Spleen (tissue), 7 donors: ENCODE data around the gene RPAIN.

Experiments used
- CTCF ChIP-seq, 11 experiments: fragments of 200-600 bp in 7 of 11; fragments of 450-650 bp in 4 of 11; sonication (generic) in 4 of 11; IDR thresholded peaks in 8 of 11; conservative IDR thresholded peaks in 3 of 11; 1 replicate in 7 of 11; 2 replicates in 4 of 11; pipeline versions ENCODE4 v1.4.0 to v1.8.0; 2016 to 2021; ENCODE audit warnings: antibody characterized with exemption in 11 of 11, inconsistent platforms in 4 of 11, mild to moderate bottlenecking in 1 of 11
- POLR2A ChIP-seq, 3 donors: fragments of 450-650 bp; IDR thresholded peaks; one replicate each; pipeline ENCODE4 v1.5.1; 2017; ENCODE audit warnings: antibody characterized with exemption in 3 of 3, mild to moderate bottlenecking in 1 of 3
- POLR2AphosphoS5 ChIP-seq, 3 donors: sonication (generic); formaldehyde crosslinking; IDR thresholded peaks; one replicate each; pipeline ENCODE4 v1.5.1; 2017; ENCODE audit warnings: antibody characterized with exemption in 3 of 3
- donor health status: DM: no; HTN: no; CAD: no; lungs with moderate emphysema.
- donor health status: DM: no; HTN: no; CAD: no.
- donor health status: DM: no; HTN: no; CAD: no.

GRCh38 chr17:5391678-5392077 lies 28.3 kb upstream of the RPAIN start:
- TF ChIP-seq CTCF (IDR thresholded peaks at IDR 0.05 in 8 of 11, conservative IDR thresholded peaks at IDR 0.05 in 3 of 11) (no peak), POLR2A (IDR thresholded peaks at IDR 0.05) (no peak), POLR2AphosphoS5 (IDR thresholded peaks at IDR 0.05) (no peak)
